A549 (cell line): ENCODE data around the gene PLA2G4F. TPM values are rescaled to one million over a fixed set of nuclear protein-coding genes. Genes with fewer than 3 reads are reported as not detected.

ENCODE experiments used
- ATAC-seq, 2 experiments: fragments of 200-7000 bp in 1 of 2; fragments of >200 bp in 1 of 2; cut with Nextera tagmentation in 1 of 2; cut with Tn5 transposase in 1 of 2; 3 replicates each; pipeline versions ENCODE4 v1.8.0 to v1.9.1; 2018 to 2020; ENCODE audit warnings: mild to moderate bottlenecking in 1 of 2, moderate library complexity in 1 of 2
- CTCF ChIA-PET: fragments of 300-600 bp; sonication (Branson Sonifier 250); formaldehyde crosslinking; extraction: SDS; loops from one replicate; lab custom pipeline; 2021; ENCODE audit warnings: antibody characterized with exemption, inconsistent platforms; lab: Yijun Ruan, JAX
- POLR2A ChIA-PET: fragments of 350-600 bp; formaldehyde crosslinking; extraction: SDS; loops from one replicate; lab custom pipeline; 2021; ENCODE audit warnings: antibody characterized with exemption, inconsistent platforms; lab: Yijun Ruan, JAX
- DNase-seq, 2 experiments: peaks; one replicate each; pipeline versions ENCODE4 v3.0.0 to v3.0.0-alpha.2; 2011 to 2016; ENCODE audit warnings: low read depth in 1 of 2, low spot score in 1 of 2
- FAIRE-seq: peaks from 2 replicates; lab custom pipeline; 2011; peaks lifted over from hg19 to GRCh38; lab: Jason Lieb, UNC
- H3K27ac ChIP-seq, 2 experiments: fragments of >200 bp; sonication (Bioruptor Twin); formaldehyde crosslinking; 3 replicates each; pipeline ENCODE4 v1.5.1; 2016 to 2017
- H3K4me1 ChIP-seq: fragments of >200 bp; sonication (Bioruptor Twin); formaldehyde crosslinking; 3 replicates; pipeline ENCODE4 v1.6.1; 2016
- H3K4me2 ChIP-seq: fragments of >200 bp; sonication (Bioruptor Twin); formaldehyde crosslinking; 3 replicates; pipeline ENCODE4 v1.6.1; 2016
- H3K4me3 ChIP-seq: fragments of >200 bp; sonication (Bioruptor Twin); formaldehyde crosslinking; 3 replicates; pipeline ENCODE4 v1.5.1; 2016
- H3K9me3 ChIP-seq: fragments of >200 bp; sonication (Bioruptor Twin); formaldehyde crosslinking; 3 replicates; pipeline ENCODE4 v1.6.1; 2016
- CEBPB ChIP-seq, 2 experiments: fragments of >200 bp in 1 of 2; sonication (Bioruptor Twin) in 1 of 2; formaldehyde crosslinking in 1 of 2; IDR thresholded peaks; 2 replicates each; pipeline ENCODE4 v1.6.1; 2012 to 2016
- CHD4 ChIP-seq: fragments of 200-600 bp; sonication (generic); IDR thresholded peaks from 2 replicates; pipeline ENCODE4 v1.6.1; 2016; ENCODE audit warnings: antibody characterized with exemption, mild to moderate bottlenecking, borderline replicate concordance
- EHMT2 ChIP-seq: fragments of 200-600 bp; sonication (generic); IDR thresholded peaks from 2 replicates; pipeline ENCODE4 v1.6.1; 2016; ENCODE audit warnings: antibody characterized with exemption, low read depth, mild to moderate bottlenecking, moderate library complexity
- EP300 ChIP-seq, 2 experiments: fragments of >200 bp; sonication (Bioruptor Twin); formaldehyde crosslinking; IDR thresholded peaks; 2 replicates in 1 of 2; 3 replicates in 1 of 2; pipeline ENCODE4 v1.6.1; 2016 to 2017
- ESRRA ChIP-seq: fragments of 150-350 bp; IDR thresholded peaks from 2 replicates; pipeline ENCODE4 v1.6.1; 2014; ENCODE audit warnings: mild to moderate bottlenecking, low read length, borderline replicate concordance
- HDAC2 ChIP-seq: fragments of 200-600 bp; sonication (generic); IDR thresholded peaks from 2 replicates; pipeline ENCODE4 v1.6.1; 2016
- HOXB13 ChIP-seq: fragments of 250-450 bp; sonication (Bioruptor Pico); IDR thresholded peaks from 2 replicates; pipeline ENCODE4 v1.5.0; 2020; ENCODE audit warnings: low read depth, mild to moderate bottlenecking, moderate library complexity
- HOXB5 ChIP-seq: fragments of 250-450 bp; sonication (Bioruptor Pico); IDR thresholded peaks from 2 replicates; pipeline ENCODE4 v1.5.0; 2020; ENCODE audit warnings: mild to moderate bottlenecking, moderate library complexity
- JUN ChIP-seq, 2 experiments: fragments of >200 bp; sonication (Bioruptor Twin); formaldehyde crosslinking; IDR thresholded peaks; 2 replicates in 1 of 2; 3 replicates in 1 of 2; pipeline ENCODE4 v1.6.1; 2016 to 2017
- JUNB ChIP-seq: fragments of >200 bp; sonication (Bioruptor Twin); formaldehyde crosslinking; IDR thresholded peaks from 2 replicates; pipeline ENCODE4 v1.6.1; 2016
- MAX ChIP-seq: IDR thresholded peaks from 2 replicates; pipeline ENCODE4 v1.6.1; 2012
- NPAS2 ChIP-seq: fragments of 250-450 bp; sonication (Bioruptor Pico); IDR thresholded peaks from 2 replicates; pipeline ENCODE4 v1.8.0; 2022; ENCODE audit warnings: mild to moderate bottlenecking, moderate library complexity, borderline replicate concordance
- NR3C1 ChIP-seq: fragments of >200 bp; sonication (Bioruptor Twin); formaldehyde crosslinking; IDR thresholded peaks from 3 replicates; pipeline ENCODE4 v1.6.1; 2017
- POLR2A ChIP-seq: IDR thresholded peaks from 2 replicates; pipeline ENCODE4 v1.6.1; 2012; ENCODE audit warnings: mild to moderate bottlenecking, low read length
- POLR2AphosphoS2 ChIP-seq: conservative IDR thresholded peaks from 2 replicates; pipeline ENCODE4 v1.6.1; 2012; ENCODE audit warnings: low read length, improper control_type of control experiment, inconsistent platforms
- RCOR1 ChIP-seq: fragments of 150-350 bp; IDR thresholded peaks from 2 replicates; pipeline ENCODE4 v1.6.1; 2014; ENCODE audit warnings: antibody characterized with exemption, low read length, low read depth
- TP53 ChIP-seq: fragments of 250-450 bp; sonication (Bioruptor Pico); IDR thresholded peaks from 2 replicates; pipeline ENCODE4 v1.5.0; 2021; ENCODE audit warnings: mild to moderate bottlenecking, moderate library complexity
- ZSCAN20 ChIP-seq: fragments of 250-450 bp; sonication (Bioruptor Pico); IDR thresholded peaks from 2 replicates; pipeline ENCODE4 v1.8.0; 2022; ENCODE audit warnings: mild to moderate bottlenecking, moderate library complexity
- WGBS: methylation state at CpG from one replicate; pipeline ENCODE4 v1.1.6; 2017; ENCODE audit errors: missing lambda C conversion rate; 5-methylcytosine and 5-hydroxymethylcytosine counted together
- polyA plus RNA-seq, 4 experiments: library from polyadenylated mRNA; depleted of rRNA in 3 of 4; stranded (reverse); fragments of >200 nt; fragmentation: RNase III in 1 of 4; extraction: RNeasy Plus Mini Kit Qiagen cat#74134 plus additional on column Dnase treatment in 1 of 4; gene quantifications; 2 replicates in 3 of 4; 3 replicates in 1 of 4; pipeline ENCODE4 v1.2.3, GENCODE V29; 2011 to 2017
- TF ChIP-seq, protein P1 (sequence below): fragments of 250-450 bp; sonication (Bioruptor Pico); IDR thresholded peaks from 2 replicates; pipeline ENCODE4 v1.5.0; 2020; ENCODE audit warnings: low read depth, mild to moderate bottlenecking, moderate library complexity
- TF ChIP-seq, protein P2 (sequence below): IDR thresholded peaks from 2 replicates; pipeline ENCODE4 v1.6.1; 2012; ENCODE audit warnings: low read depth, borderline replicate concordance
- TF ChIP-seq, protein P3 (sequence below): fragments of >200 bp; sonication (Bioruptor Twin); formaldehyde crosslinking; IDR thresholded peaks from 3 replicates; pipeline ENCODE4 v1.6.1; 2016

Gene PLA2G4F
- polyA plus RNA-seq, 2 of the 4 experiments (the other 2 are of a cell fraction) = not detected

GRCh38 chr15:42191610-42192346 lies 35.3 kb upstream of the PLA2G4F start:
- H3K4me2 ChIP-seq = no peak overlapping the region
- H3K27ac ChIP-seq = no peak overlapping the region
- POLR2A ChIA-PET = no interaction called here
- FAIRE-seq = no peak
- DNase-seq = no peak
- 94% methylated on average over 8 of the region's 8 CpGs for whole genome bisulfite sequencing
- no peak for ATAC-seq
- TF ChIP-seq HOXB5 = no peak
- TF ChIP-seq CHD4 = no peak
- H3K4me1 ChIP-seq = peaks cover 7% of the 10 kb centered on the region; the same call in 1 of the 3 replicates
- H3K9me3 ChIP-seq = no peaks in the 10 kb centered on the region
- CTCF ChIA-PET = interaction anchor here (0.6 to 1.2 kb wide), 2 partner anchors 36 to 136 kb away, joined by 3 read pairs; no protein-coding TSS in a partner anchor
- no peak overlapping the region for H3K4me3 ChIP-seq

- ATAC-seq = no peak
Observed at GRCh38 chr15:42190370-42190769, 33.9 kb upstream of the PLA2G4F start.

DNA sequence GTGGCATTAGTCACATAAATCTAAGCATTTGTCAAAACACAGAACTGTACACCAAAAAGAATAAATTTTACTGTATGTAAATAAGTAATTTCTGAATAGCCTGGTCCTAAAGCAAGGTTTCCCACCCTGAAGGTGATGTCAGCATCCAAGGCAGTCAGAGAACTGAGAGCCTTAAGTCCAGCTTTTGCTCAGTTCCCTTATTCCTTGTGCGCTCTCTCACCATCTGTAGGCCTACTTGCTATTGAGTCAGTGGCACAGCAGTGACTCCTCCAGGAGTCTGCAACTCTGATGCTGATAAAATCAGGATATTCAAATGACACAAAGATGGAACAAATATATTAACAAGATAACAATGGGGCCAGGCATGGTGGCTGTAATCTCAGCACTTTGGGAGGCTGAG lies 29.4 kb upstream of the PLA2G4F start:
- CTCF ChIA-PET = no interaction called here
- ATAC-seq (no peak), DNase-seq (no peak)
- Histone ChIP-seq H3K4me2 (no peak overlapping the region), H3K9me3 (no peaks in the 10 kb centered on the region), H3K4me3 (no peak overlapping the region)
- 88% methylated on average over 1 of the region's 1 CpG for WGBS
- TF ChIP-seq EP300 (IDR thresholded peaks at IDR 0.05) = no peak
- no peak for TF ChIP-seq NR3C1
- TF ChIP-seq TP53 (CRISPR knock-in tag) = no peak
- no peak for TF ChIP-seq JUN (IDR thresholded peaks at IDR 0.05)
- no peak for TF ChIP-seq ZSCAN20 (CRISPR knock-in tag)
- TF ChIP-seq, protein P1, sequence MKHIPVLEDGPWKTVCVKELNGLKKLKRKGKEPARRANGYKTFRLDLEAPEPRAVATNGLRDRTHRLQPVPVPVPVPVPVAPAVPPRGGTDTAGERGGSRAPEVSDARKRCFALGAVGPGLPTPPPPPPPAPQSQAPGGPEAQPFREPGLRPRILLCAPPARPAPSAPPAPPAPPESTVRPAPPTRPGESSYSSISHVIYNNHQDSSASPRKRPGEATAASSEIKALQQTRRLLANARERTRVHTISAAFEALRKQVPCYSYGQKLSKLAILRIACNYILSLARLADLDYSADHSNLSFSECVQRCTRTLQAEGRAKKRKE (CRISPR knock-in tag) = no peak
- TF ChIP-seq, all 56 proteins: peak for 0
- FAIRE-seq = no peak
- POLR2A ChIA-PET = no interaction called here
- Histone ChIP-seq H3K27ac (no peak overlapping the region), H3K4me1 (no peaks in the 10 kb centered on the region)

More at GRCh38 chr15:42190370-42190769, 33.9 kb upstream of the PLA2G4F start:
- Histone ChIP-seq H3K4me1 (peaks cover 7% of the 10 kb centered on the region; the same call in 1 of the 3 replicates), H3K27ac (no peak overlapping the region), H3K4me3 (no peak overlapping the region), H3K4me2 (no peak overlapping the region), H3K9me3 (no peaks in the 10 kb centered on the region)
- FAIRE-seq = no peak
- DNase-seq = no peak
- CTCF ChIA-PET = no interaction called here
- POLR2A ChIA-PET = no interaction called here
- 97% methylated on average over 2 of the region's 2 CpGs for WGBS
- TF ChIP-seq RCOR1 (no peak), JUNB (no peak), POLR2AphosphoS2 (no peak), ESRRA (no peak), HOXB13 (CRISPR knock-in tag) (no peak), NPAS2 (no peak), EHMT2 (no peak), HDAC2 (no peak), CEBPB (IDR thresholded peaks at IDR 0.05) (no peak), POLR2A (no peak), MAX (no peak)
- TF ChIP-seq, protein P2, sequence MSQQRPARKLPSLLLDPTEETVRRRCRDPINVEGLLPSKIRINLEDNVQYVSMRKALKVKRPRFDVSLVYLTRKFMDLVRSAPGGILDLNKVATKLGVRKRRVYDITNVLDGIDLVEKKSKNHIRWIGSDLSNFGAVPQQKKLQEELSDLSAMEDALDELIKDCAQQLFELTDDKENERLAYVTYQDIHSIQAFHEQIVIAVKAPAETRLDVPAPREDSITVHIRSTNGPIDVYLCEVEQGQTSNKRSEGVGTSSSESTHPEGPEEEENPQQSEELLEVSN = no peak
- TF ChIP-seq, protein P3, sequence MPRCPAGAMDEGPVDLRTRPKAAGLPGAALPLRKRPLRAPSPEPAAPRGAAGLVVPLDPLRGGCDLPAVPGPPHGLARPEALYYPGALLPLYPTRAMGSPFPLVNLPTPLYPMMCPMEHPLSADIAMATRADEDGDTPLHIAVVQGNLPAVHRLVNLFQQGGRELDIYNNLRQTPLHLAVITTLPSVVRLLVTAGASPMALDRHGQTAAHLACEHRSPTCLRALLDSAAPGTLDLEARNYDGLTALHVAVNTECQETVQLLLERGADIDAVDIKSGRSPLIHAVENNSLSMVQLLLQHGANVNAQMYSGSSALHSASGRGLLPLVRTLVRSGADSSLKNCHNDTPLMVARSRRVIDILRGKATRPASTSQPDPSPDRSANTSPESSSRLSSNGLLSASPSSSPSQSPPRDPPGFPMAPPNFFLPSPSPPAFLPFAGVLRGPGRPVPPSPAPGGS = no peak
